ENCODE data around the gene PLA2G4E.

DNA sequence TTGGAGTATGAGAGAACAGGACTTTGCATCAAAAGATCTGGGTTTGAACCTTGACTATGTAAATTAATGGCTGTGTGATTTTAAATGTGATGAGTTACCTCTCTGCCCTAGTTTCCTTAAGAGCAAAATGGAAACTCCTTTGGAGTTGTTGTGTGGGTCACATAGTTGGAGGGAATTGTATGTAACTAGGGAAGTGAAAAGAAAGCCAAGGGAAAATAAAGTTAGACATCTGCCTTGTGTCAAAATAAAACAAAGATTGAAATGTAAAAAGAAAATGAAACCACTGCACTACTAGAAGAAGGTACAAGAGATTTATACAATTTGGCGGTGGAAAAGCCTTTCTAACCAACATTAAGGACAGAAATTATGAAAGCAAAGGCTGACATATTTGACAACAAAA is 46.8 kb downstream of the PLA2G4E start:
- TF ChIP-seq, protein P1, sequence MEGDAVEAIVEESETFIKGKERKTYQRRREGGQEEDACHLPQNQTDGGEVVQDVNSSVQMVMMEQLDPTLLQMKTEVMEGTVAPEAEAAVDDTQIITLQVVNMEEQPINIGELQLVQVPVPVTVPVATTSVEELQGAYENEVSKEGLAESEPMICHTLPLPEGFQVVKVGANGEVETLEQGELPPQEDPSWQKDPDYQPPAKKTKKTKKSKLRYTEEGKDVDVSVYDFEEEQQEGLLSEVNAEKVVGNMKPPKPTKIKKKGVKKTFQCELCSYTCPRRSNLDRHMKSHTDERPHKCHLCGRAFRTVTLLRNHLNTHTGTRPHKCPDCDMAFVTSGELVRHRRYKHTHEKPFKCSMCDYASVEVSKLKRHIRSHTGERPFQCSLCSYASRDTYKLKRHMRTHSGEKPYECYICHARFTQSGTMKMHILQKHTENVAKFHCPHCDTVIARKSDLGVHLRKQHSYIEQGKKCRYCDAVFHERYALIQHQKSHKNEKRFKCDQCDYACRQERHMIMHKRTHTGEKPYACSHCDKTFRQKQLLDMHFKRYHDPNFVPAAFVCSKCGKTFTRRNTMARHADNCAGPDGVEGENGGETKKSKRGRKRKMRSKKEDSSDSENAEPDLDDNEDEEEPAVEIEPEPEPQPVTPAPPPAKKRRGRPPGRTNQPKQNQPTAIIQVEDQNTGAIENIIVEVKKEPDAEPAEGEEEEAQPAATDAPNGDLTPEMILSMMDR (IDR thresholded peaks at IDR 0.05), result no peak
- no peak for TF ChIP-seq POLR2A (IDR thresholded peaks at IDR 0.05)
